Left lung (tissue), 10 donors: Measurements from ENCODE around the gene GSTM3. TPM values are rescaled to one million over a fixed set of nuclear protein-coding genes. Genes with fewer than 3 reads are reported as not detected.

Experiments
- ATAC-seq: fragments of 200-7000 bp; cut with Tn5 transposase; one replicate; pipeline ENCODE4 v1.9.1; 2020; ENCODE audit warnings: moderate library complexity
- DNase-seq, 4 donors: peaks; one replicate each; pipeline ENCODE4 v3.0.0-alpha.2; 2013 to 2020
- H3K27ac ChIP-seq, 2 donors: fragments of 200-600 bp; sonication (generic) in 1 of 2; one replicate each; pipeline versions ENCODE4 v1.5.0 to v1.8.0; 2020 to 2021
- H3K27me3 ChIP-seq, 2 donors: fragments of 200-600 bp; sonication (generic) in 1 of 2; one replicate each; pipeline versions ENCODE4 v1.5.0 to v1.8.0; 2020 to 2021
- H3K36me3 ChIP-seq, 2 donors: fragments of 200-600 bp; sonication (generic) in 1 of 2; one replicate each; pipeline versions ENCODE4 v1.5.0 to v1.8.0; 2020 to 2021
- H3K4me1 ChIP-seq, 2 donors: fragments of 200-600 bp; one replicate each; pipeline ENCODE4 v1.8.0; 2021
- H3K4me3 ChIP-seq, 2 donors: fragments of 200-600 bp; sonication (generic) in 1 of 2; one replicate each; pipeline versions ENCODE4 v1.5.0 to v1.8.0; 2020 to 2021; ENCODE audit warnings: mild to moderate bottlenecking in 1 of 2
- H3K9me3 ChIP-seq, 2 donors: fragments of 200-600 bp; sonication (generic) in 1 of 2; one replicate each; pipeline versions ENCODE4 v1.5.0 to v1.8.0; 2020 to 2021
- CTCF ChIP-seq, 2 donors: fragments of 200-600 bp; sonication (generic) in 1 of 2; IDR thresholded peaks; one replicate each; pipeline versions ENCODE4 v1.5.0 to v1.8.0; 2021; ENCODE audit warnings: antibody characterized with exemption in 2 of 2
- intact Hi-C, 2 donors: fragments of 100-400 bp; cut with DNase I; formaldehyde crosslinking; loops; one replicate each; pipeline versions ENCODE4 v1.11.2 to v1.14.2; 2022
- polyA plus RNA-seq, 6 donors: library from polyadenylated mRNA; unstranded; fragments of 120-200 nt; gene quantifications; one replicate each; pipeline ENCODE4 v1.2.1, GENCODE V29; 2013; ENCODE audit not compliant: insufficient read length in 6 of 6
- total RNA-seq, 2 donors: library from RNA; stranded (reverse); fragmentation: NEBNext Ultra II Directional; extraction: Animal tissue kit (Norgen Biotek cat#: 25700); gene quantifications; one replicate each; pipeline ENCODE4 v1.2.1, GENCODE V29; 2021
- donor health status: DM: no; HTN: yes; CAD: no.
- donor health status: DM: no; HTN: no; CAD: no.

The GSTM3 gene
- total and polyA plus RNA-seq, 8 donors = 13.8 to 142 (median 104) TPM

- Histone ChIP-seq H3K4me1 (no peaks in the 10 kb centered on the region), H3K27ac (no peak overlapping the region), H3K4me3 (no peak overlapping the region), H3K36me3 (no peaks in the 10 kb centered on the region), H3K27me3 (no peaks in the 10 kb centered on the region), H3K9me3 (no peaks in the 10 kb centered on the region)
- TF ChIP-seq CTCF (IDR thresholded peaks at IDR 0.05) = no peak
- no peak for ATAC-seq
- intact Hi-C loops = no loop called here
- DNase-seq = no peak
These were observed 14.0 kb downstream of the GSTM3 start for GRCh38 chr1:109726728-109727373.

GRCh38 chr1:109726007-109726406 is 14.8 kb downstream of the GSTM3 start:
- no peak for DNase-seq
- Histone ChIP-seq H3K27ac (no peak overlapping the region), H3K4me3 (no peak overlapping the region), H3K36me3 (no peaks in the 10 kb centered on the region), H3K27me3 (no peaks in the 10 kb centered on the region), H3K4me1 (no peaks in the 10 kb centered on the region), H3K9me3 (no peaks in the 10 kb centered on the region)
- TF ChIP-seq CTCF (IDR thresholded peaks at IDR 0.05) = no peak
- intact Hi-C loops = no loop called here
- ATAC-seq = no peak

- Histone ChIP-seq H3K9me3 (no peaks in the 10 kb centered on the region), H3K27ac (no peak overlapping the region), H3K4me3 (no peak overlapping the region), H3K4me1 (no peaks in the 10 kb centered on the region), H3K27me3 (no peaks in the 10 kb centered on the region), H3K36me3 (no peaks in the 10 kb centered on the region)
- DNase-seq (no peak), ATAC-seq (no peak)
- intact Hi-C loops = no loop called here
- no peak for TF ChIP-seq CTCF (IDR thresholded peaks at IDR 0.05)
These were observed 15.3 kb downstream of the GSTM3 start for GRCh38 chr1:109725510-109725909.

- no peaks in the 10 kb centered on the region for H3K36me3 ChIP-seq
- DNase-seq (no peak), ATAC-seq (no peak)
- intact Hi-C loops = no loop called here
- H3K27me3 ChIP-seq = no peaks in the 10 kb centered on the region
- H3K4me1 ChIP-seq = no peaks in the 10 kb centered on the region
- H3K4me3 ChIP-seq = no peak overlapping the region
- H3K27ac ChIP-seq = no peak overlapping the region
- no peak for TF ChIP-seq CTCF (IDR thresholded peaks at IDR 0.05)
- H3K9me3 ChIP-seq = no peaks in the 10 kb centered on the region
These were observed 15.9 kb downstream of the GSTM3 start for GRCh38 chr1:109724933-109725332.

GRCh38 chr1:109722908-109723691 is 17.7 kb downstream of the GSTM3 start:
- Histone ChIP-seq H3K27ac (no peak overlapping the region), H3K9me3 (no peaks in the 10 kb centered on the region), H3K36me3 (no peaks in the 10 kb centered on the region), H3K4me3 (no peak overlapping the region), H3K27me3 (no peaks in the 10 kb centered on the region), H3K4me1 (no peaks in the 10 kb centered on the region)
- intact Hi-C loops = no loop called here
- ATAC-seq = no peak
- no peak for DNase-seq
- TF ChIP-seq CTCF (IDR thresholded peaks at IDR 0.05) = no peak
